Progenitor cell of endocrine pancreas (in vitro differentiated cells): ENCODE measurements around the gene CHMP3. TPM values are rescaled to one million over a fixed set of nuclear protein-coding genes. Genes with fewer than 3 reads are reported as not detected.

Experiments used
- DNase-seq: peaks from one replicate; pipeline ENCODE4 v3.0.0; 2021; ENCODE audit warnings: low spot score; ENCODE audit not compliant: unreplicated experiment
- H3K27ac Mint-ChIP-seq: 2 replicates; pipeline ENCODE4 v1.8.0; 2021; ENCODE audit warnings: mild to moderate bottlenecking, moderate library complexity, mixed read lengths
- H3K27me3 Mint-ChIP-seq: 2 replicates; pipeline ENCODE4 v1.8.0; 2021; ENCODE audit warnings: mixed read lengths
- H3K36me3 Mint-ChIP-seq: 2 replicates; pipeline ENCODE4 v1.8.0; 2022; ENCODE audit warnings: mixed read lengths; ENCODE audit not compliant: insufficient read depth
- H3K4me1 Mint-ChIP-seq: 2 replicates; pipeline ENCODE4 v1.8.0; 2021; ENCODE audit warnings: low read depth, mixed read lengths
- H3K4me3 Mint-ChIP-seq: 2 replicates; pipeline ENCODE4 v1.8.0; 2021; ENCODE audit warnings: low read depth, mild to moderate bottlenecking, moderate library complexity, mixed read lengths
- H3K9me3 Mint-ChIP-seq: 2 replicates; pipeline ENCODE4 v1.8.0; 2021; ENCODE audit warnings: low read depth, mixed read lengths
- CTCF ChIP-seq: fragments of 200-600 bp; sonication (generic); IDR thresholded peaks from one replicate; pipeline ENCODE4 v1.5.0; 2021; ENCODE audit warnings: antibody characterized with exemption, mild to moderate bottlenecking; ENCODE audit not compliant: unreplicated experiment
- long read RNA-seq: library from polyadenylated mRNA; unstranded; transcript quantifications from one replicate; pipeline ENCODE4 v2.0.0, GENCODE V29; 2020
- total RNA-seq: library from RNA; stranded (reverse); gene quantifications from 2 replicates; pipeline ENCODE4 v1.2.1, GENCODE V29; 2021

Gene CHMP3
- 91.2 and 94.1 TPM in 2 replicates for total RNA-seq
- long read RNA-seq, transcript CHMP3-203 (5 exons, 1,099 nt), result minor isoform, 32 of 312 reads
- long read RNA-seq, transcript CHMP3-201 (6 exons, 3,171 nt), result major isoform, 248 of 312 reads
- long read RNA-seq, partial matches to known transcripts, result 5 of 312 reads
- long read RNA-seq, other reads (novel, unspliced or antisense), result 27 of 312 reads

- peak within 1 kb of the TSS; percentile 99 for H3K27ac Mint-ChIP-seq
Measured at GRCh38 chr2:86562922-86563649, at the start of gene CHMP3. Gene CHMP3, minus strand, starts transcription at chr2:86563443. Its CDS starts 95 bp downstream, at chr2:86563348.

GRCh38 chr2:86610871-86611270 is 47.6 kb upstream of the CHMP3 start:
- no peak for DNase-seq
- Mint-ChIP-seq H3K27ac (no peak overlapping the region), H3K4me1 (no peaks in the 10 kb centered on the region), H3K27me3 (no peaks in the 10 kb centered on the region), H3K4me3 (no peak overlapping the region), H3K36me3 (peaks cover 23% of the 10 kb centered on the region), H3K9me3 (no peaks in the 10 kb centered on the region)
- TF ChIP-seq CTCF, result no peak

More at GRCh38 chr2:86562922-86563649, at the start of gene CHMP3:
- Mint-ChIP-seq H3K36me3 (peaks cover 12% of the 10 kb centered on the region), H3K4me3 (peak within 1 kb of the TSS; percentile 96), H3K9me3 (peaks cover 13% of the 10 kb centered on the region), H3K27me3 (peaks cover 16% of the 10 kb centered on the region), H3K4me1 (peaks cover 8% of the 10 kb centered on the region)
- no peak for TF ChIP-seq CTCF
- DNase-seq, result peak; percentile 91

- Mint-ChIP-seq H3K9me3 (no peaks in the 10 kb centered on the region), H3K27ac (no peak overlapping the region), H3K36me3 (peaks cover 37% of the 10 kb centered on the region), H3K4me3 (no peak overlapping the region), H3K4me1 (no peaks in the 10 kb centered on the region), H3K27me3 (no peaks in the 10 kb centered on the region)
- TF ChIP-seq CTCF, result no peak
- no peak for DNase-seq
Measured at GRCh38 chr2:86608832-86609410, 45.7 kb upstream of the CHMP3 start.

- H3K27ac Mint-ChIP-seq, result no peak overlapping the region
- peaks cover 35% of the 10 kb centered on the region for H3K36me3 Mint-ChIP-seq
- no peak for TF ChIP-seq CTCF
- no peaks in the 10 kb centered on the region for H3K4me1 Mint-ChIP-seq
- H3K9me3 Mint-ChIP-seq, result no peaks in the 10 kb centered on the region
- no peak for DNase-seq
- no peak overlapping the region for H3K4me3 Mint-ChIP-seq
- H3K27me3 Mint-ChIP-seq, result no peaks in the 10 kb centered on the region
Measured at GRCh38 chr2:86603905-86604304, 40.7 kb upstream of the CHMP3 start.

- H3K27ac Mint-ChIP-seq, result no peak overlapping the region
- no peaks in the 10 kb centered on the region for H3K9me3 Mint-ChIP-seq
- H3K4me3 Mint-ChIP-seq, result no peak overlapping the region
- no peak for DNase-seq
- H3K36me3 Mint-ChIP-seq, result peaks cover 13% of the 10 kb centered on the region
- no peaks in the 10 kb centered on the region for H3K27me3 Mint-ChIP-seq
- no peaks in the 10 kb centered on the region for H3K4me1 Mint-ChIP-seq
- TF ChIP-seq CTCF, result no peak
Measured at GRCh38 chr2:86598966-86599365, 35.7 kb upstream of the CHMP3 start.
